ENCODE measurements around the gene FLRT1. TPM values are rescaled to one million over a fixed set of nuclear protein-coding genes. Genes with fewer than 3 reads are reported as not detected.

The FLRT1 gene
- total RNA-seq, 2 donors from 2014 or later = not detected

GRCh38 chr11:64042301-64042700 lies 6.6 kb downstream of the FLRT1 start:
- H3K27ac Mint-ChIP-seq = no peak overlapping the region
- 82 to 100% methylated on average over 2 to 4 of the region's 4 CpGs for WGBS, 2 experiments (ENCODE audit: insufficient coverage in 1 of 2, insufficient read length in 1 of 2)
- H3K4me1 Mint-ChIP-seq = peaks cover 6% of the 10 kb centered on the region
- Histone ChIP-seq H3K4me1 (ENCODE audit: control insufficient read depth, insufficient read depth, low read length) (no peaks in the 10 kb centered on the region), H3K27me3 (ENCODE audit: control insufficient read depth, insufficient read depth, low read length, poor library complexity, severe bottlenecking) (peaks cover 29% of the 10 kb centered on the region), H3K9me3 (ENCODE audit: control insufficient read depth, low read length) (no peaks in the 10 kb centered on the region), H3K27ac (ENCODE audit: low read depth, low read length) (no peak overlapping the region), H3K9ac (ENCODE audit: extremely low read depth, low read length, poor library complexity, severe bottlenecking) (no peak overlapping the region), H3K4me3 (ENCODE audit: low read length) (no peak overlapping the region), H3K36me3 (ENCODE audit: control insufficient read depth, insufficient read depth, low read length) (no peaks in the 10 kb centered on the region)
- no peaks in the 10 kb centered on the region for H3K9me3 Mint-ChIP-seq
- peaks cover 82% of the 10 kb centered on the region for H3K27me3 Mint-ChIP-seq (ENCODE audit: insufficient read depth)
- no peak for TF ChIP-seq CTCF (conservative IDR thresholded peaks at IDR 0.05)
- no peak overlapping the region for H3K4me3 Mint-ChIP-seq
- no peaks in the 10 kb centered on the region for H3K36me3 Mint-ChIP-seq (ENCODE audit: low read depth)
- no peak for DNase-seq

- Histone ChIP-seq H3K9ac (ENCODE audit: extremely low read depth, low read length, poor library complexity, severe bottlenecking) (no peak overlapping the region), H3K9me3 (ENCODE audit: control insufficient read depth, low read length) (no peaks in the 10 kb centered on the region), H3K27me3 (ENCODE audit: control insufficient read depth, insufficient read depth, low read length, poor library complexity, severe bottlenecking) (peaks cover 17% of the 10 kb centered on the region), H3K4me1 (ENCODE audit: control insufficient read depth, insufficient read depth, low read length) (no peaks in the 10 kb centered on the region), H3K36me3 (ENCODE audit: control insufficient read depth, insufficient read depth, low read length) (no peaks in the 10 kb centered on the region), H3K27ac (ENCODE audit: low read depth, low read length) (no peak overlapping the region), H3K4me3 (ENCODE audit: low read length) (no peak overlapping the region)
- Mint-ChIP-seq H3K27ac (no peak overlapping the region), H3K27me3 (ENCODE audit: insufficient read depth) (peaks cover 72% of the 10 kb centered on the region), H3K36me3 (ENCODE audit: low read depth) (no peaks in the 10 kb centered on the region), H3K4me1 (peaks cover 6% of the 10 kb centered on the region), H3K4me3 (no peak overlapping the region), H3K9me3 (no peaks in the 10 kb centered on the region)
- no peak for TF ChIP-seq CTCF (conservative IDR thresholded peaks at IDR 0.05)
- no peak for DNase-seq
- 79 to 94% methylated on average over 4 to 5 of the region's 5 CpGs for WGBS, 2 experiments (ENCODE audit: insufficient coverage in 1 of 2, insufficient read length in 1 of 2)
These were observed 7.8 kb downstream of the FLRT1 start for GRCh38 chr11:64043545-64043944.

GRCh38 chr11:64044730-64045393 lies 9.1 kb downstream of the FLRT1 start:
- Histone ChIP-seq H3K36me3 (ENCODE audit: control insufficient read depth, insufficient read depth, low read length) (no peaks in the 10 kb centered on the region), H3K9ac (ENCODE audit: extremely low read depth, low read length, poor library complexity, severe bottlenecking) (no peak overlapping the region), H3K4me1 (ENCODE audit: control insufficient read depth, insufficient read depth, low read length) (no peaks in the 10 kb centered on the region), H3K4me3 (ENCODE audit: low read length) (no peak overlapping the region), H3K27me3 (ENCODE audit: control insufficient read depth, insufficient read depth, low read length, poor library complexity, severe bottlenecking) (peaks cover 6% of the 10 kb centered on the region), H3K9me3 (ENCODE audit: control insufficient read depth, low read length) (no peaks in the 10 kb centered on the region), H3K27ac (ENCODE audit: low read depth, low read length) (no peak overlapping the region)
- Mint-ChIP-seq H3K9me3 (no peaks in the 10 kb centered on the region), H3K36me3 (ENCODE audit: low read depth) (no peaks in the 10 kb centered on the region), H3K27me3 (ENCODE audit: insufficient read depth) (peaks cover 63% of the 10 kb centered on the region), H3K4me3 (no peak overlapping the region), H3K4me1 (peaks cover 6% of the 10 kb centered on the region), H3K27ac (no peak overlapping the region)
- no peak for TF ChIP-seq CTCF (conservative IDR thresholded peaks at IDR 0.05)
- no peak for DNase-seq
- WGBS, 2 experiments (ENCODE audit: insufficient coverage in 1 of 2, insufficient read length in 1 of 2) = 80 to 88% methylated on average over 5 to 18 of the region's 18 CpGs
